Vagina (tissue), 2 donors: ENCODE measurements around the gene PTPRE. TPM values are rescaled to one million over a fixed set of nuclear protein-coding genes. Genes with fewer than 3 reads are reported as not detected.
"Not testable (repeated sequence)": the region's sequence is repeated elsewhere in the genome, so short reads cannot be mapped to it uniquely, and the experiment has no call there.

Experiments
- DNase-seq, 2 donors: peaks; one replicate each; pipeline ENCODE4 v3.0.0-alpha.2; 2017; ENCODE audit errors: extremely low spot score in 2 of 2
- H3K27ac ChIP-seq: fragments of 200-600 bp; sonication (generic); one replicate; pipeline ENCODE4 v1.5.1; 2019
- H3K27me3 ChIP-seq: fragments of 200-600 bp; sonication (generic); one replicate; pipeline ENCODE4 v1.5.1; 2019
- H3K36me3 ChIP-seq, 2 donors: fragments of 200-600 bp; sonication (generic); one replicate each; pipeline ENCODE4 v1.5.1; 2017 to 2019
- H3K4me1 ChIP-seq: fragments of 200-600 bp; sonication (generic); one replicate; pipeline ENCODE4 v1.5.1; 2019
- H3K4me3 ChIP-seq, 2 donors: fragments of 200-600 bp; sonication (generic); 1 replicate in 1 of 2; 2 replicates in 1 of 2; pipeline ENCODE4 v1.5.1; 2016 to 2019
- H3K9me3 ChIP-seq: fragments of 200-600 bp; sonication (generic); one replicate; pipeline ENCODE4 v1.5.1; 2019
- CTCF ChIP-seq, 3 experiments: fragments of 450-650 bp in 2 of 3; fragments of 200-600 bp in 1 of 3; sonication (generic) in 1 of 3; IDR thresholded peaks; one replicate each; pipeline ENCODE4 v1.5.1; 2017 to 2019; ENCODE audit warnings: antibody characterized with exemption in 3 of 3, mild to moderate bottlenecking in 2 of 3, moderate library complexity in 2 of 3
- POLR2A ChIP-seq, 2 donors: fragments of 450-650 bp; IDR thresholded peaks; one replicate each; pipeline ENCODE4 v1.6.1; 2017; ENCODE audit warnings: antibody characterized with exemption in 2 of 2, mild to moderate bottlenecking in 2 of 2, moderate library complexity in 2 of 2
- POLR2AphosphoS5 ChIP-seq, 2 donors: sonication (generic); formaldehyde crosslinking; IDR thresholded peaks; one replicate each; pipeline ENCODE4 v1.9.0; 2017; ENCODE audit warnings: antibody characterized with exemption in 2 of 2, mild to moderate bottlenecking in 2 of 2, low read depth in 1 of 2; ENCODE audit not compliant: insufficient read depth in 1 of 2
- intact Hi-C: fragments of 100-400 bp; cut with DNase I; formaldehyde crosslinking; loops from one replicate; pipeline ENCODE4 v1.15.1; 2023
- total RNA-seq: library from RNA; depleted of rRNA; stranded (reverse); fragments of >200 nt; gene quantifications from one replicate; pipeline ENCODE4 v1.2.3, GENCODE V29; 2016

PTPRE gene
- total RNA-seq, 1 donor from 2014 or later: 77.6 TPM

- Histone ChIP-seq H3K27ac (no peak overlapping the region), H3K27me3 (no peaks in the 10 kb centered on the region), H3K9me3 (no peaks in the 10 kb centered on the region), H3K36me3 (no peaks in the 10 kb centered on the region), H3K4me3 (no peak overlapping the region), H3K4me1 (peaks cover 11% of the 10 kb centered on the region)
- no peak for DNase-seq
- intact Hi-C loops: no loop called here
- TF ChIP-seq POLR2AphosphoS5 (IDR thresholded peaks at IDR 0.05; ENCODE audit: insufficient read depth in 1 of 2, low read depth in 1 of 2) (no peak), CTCF (IDR thresholded peaks at IDR 0.05) (no peak), POLR2A (IDR thresholded peaks at IDR 0.05) (no peak)
Measured at GRCh38 chr10:127989481-127990012, 82.6 kb downstream of the PTPRE start.

GRCh38 chr10:127990132-127990788 is 83.4 kb downstream of the PTPRE start:
- H3K4me3 ChIP-seq, H3K27me3 ChIP-seq, H3K36me3 ChIP-seq, intact Hi-C loops, H3K27ac ChIP-seq, H3K9me3 ChIP-seq, DNase-seq: not testable (repeated sequence)
- H3K4me1 ChIP-seq: peaks cover 11% of the 10 kb centered on the region

- intact Hi-C loops: no loop called here
- H3K9me3 ChIP-seq: no peaks in the 10 kb centered on the region
- DNase-seq: no peak
- H3K27me3 ChIP-seq: no peaks in the 10 kb centered on the region
- peak overlapping the region; percentile 64 for H3K27ac ChIP-seq
- H3K4me1 ChIP-seq: peaks cover 11% of the 10 kb centered on the region
- TF ChIP-seq POLR2AphosphoS5 (IDR thresholded peaks at IDR 0.05; ENCODE audit: insufficient read depth in 1 of 2, low read depth in 1 of 2): no peak
- TF ChIP-seq CTCF (IDR thresholded peaks at IDR 0.05): no peak
- TF ChIP-seq POLR2A (IDR thresholded peaks at IDR 0.05): no peak
- no peak overlapping the region for H3K4me3 ChIP-seq
- H3K36me3 ChIP-seq: no peaks in the 10 kb centered on the region
Measured at GRCh38 chr10:127990846-127991542, 84.1 kb downstream of the PTPRE start.

- DNase-seq: no peak
- no peak overlapping the region for H3K4me3 ChIP-seq
- intact Hi-C loops: no loop called here
Measured at GRCh38 chr10:127991543-127992255, 84.8 kb downstream of the PTPRE start.

More at GRCh38 chr10:127991543-127992255, 84.8 kb downstream of the PTPRE start:
- Histone ChIP-seq H3K27ac (peak overlapping the region; percentile 64), H3K4me1 (peaks cover 11% of the 10 kb centered on the region), H3K9me3 (no peaks in the 10 kb centered on the region), H3K36me3 (no peaks in the 10 kb centered on the region), H3K27me3 (no peaks in the 10 kb centered on the region)
- TF ChIP-seq POLR2A (IDR thresholded peaks at IDR 0.05) (no peak), CTCF (IDR thresholded peaks at IDR 0.05) (no peak), POLR2AphosphoS5 (IDR thresholded peaks at IDR 0.05; ENCODE audit: insufficient read depth in 1 of 2, low read depth in 1 of 2) (no peak)
